PFSK-1 (cell line): ENCODE data around the gene BCOR.

ENCODE experiments used
- FOXP2 ChIP-seq: optimal IDR thresholded peaks from 2 replicates; pipeline ENCODE3; 2011; ENCODE audit warnings: borderline replicate concordance, control low read depth, inconsistent platforms; ENCODE audit not compliant: insufficient read depth; ENCODE audit errors: extremely low read length, extremely low read depth
- POLR2AphosphoS5 ChIP-seq: IDR thresholded peaks from 2 replicates; pipeline ENCODE4 v1.6.1; 2012; ENCODE audit warnings: low read depth, mild to moderate bottlenecking, control low read depth, low read length, moderate library complexity
- SIN3A ChIP-seq: IDR thresholded peaks from 2 replicates; pipeline ENCODE4 v1.6.1; 2012; ENCODE audit warnings: mild to moderate bottlenecking, low read length, moderate library complexity, borderline replicate concordance; ENCODE audit not compliant: insufficient read depth
- TAF1 ChIP-seq: IDR thresholded peaks from 2 replicates; pipeline ENCODE4 v1.6.1; 2012; ENCODE audit warnings: low read length, control low read depth, borderline replicate concordance; ENCODE audit not compliant: insufficient read depth
- TF ChIP-seq, protein P1 (sequence below), 2 experiments: IDR thresholded peaks; 2 replicates each; pipeline versions ENCODE4 v1.6.1 to v1.8.0; 2011 to 2012; ENCODE audit warnings: low read depth in 2 of 2, low read length in 2 of 2, control low read depth in 1 of 2, inconsistent platforms in 1 of 2, mild to moderate bottlenecking in 1 of 2, moderate library complexity in 1 of 2; ENCODE audit not compliant: insufficient read depth in 1 of 2

Gene BCOR

DNA sequence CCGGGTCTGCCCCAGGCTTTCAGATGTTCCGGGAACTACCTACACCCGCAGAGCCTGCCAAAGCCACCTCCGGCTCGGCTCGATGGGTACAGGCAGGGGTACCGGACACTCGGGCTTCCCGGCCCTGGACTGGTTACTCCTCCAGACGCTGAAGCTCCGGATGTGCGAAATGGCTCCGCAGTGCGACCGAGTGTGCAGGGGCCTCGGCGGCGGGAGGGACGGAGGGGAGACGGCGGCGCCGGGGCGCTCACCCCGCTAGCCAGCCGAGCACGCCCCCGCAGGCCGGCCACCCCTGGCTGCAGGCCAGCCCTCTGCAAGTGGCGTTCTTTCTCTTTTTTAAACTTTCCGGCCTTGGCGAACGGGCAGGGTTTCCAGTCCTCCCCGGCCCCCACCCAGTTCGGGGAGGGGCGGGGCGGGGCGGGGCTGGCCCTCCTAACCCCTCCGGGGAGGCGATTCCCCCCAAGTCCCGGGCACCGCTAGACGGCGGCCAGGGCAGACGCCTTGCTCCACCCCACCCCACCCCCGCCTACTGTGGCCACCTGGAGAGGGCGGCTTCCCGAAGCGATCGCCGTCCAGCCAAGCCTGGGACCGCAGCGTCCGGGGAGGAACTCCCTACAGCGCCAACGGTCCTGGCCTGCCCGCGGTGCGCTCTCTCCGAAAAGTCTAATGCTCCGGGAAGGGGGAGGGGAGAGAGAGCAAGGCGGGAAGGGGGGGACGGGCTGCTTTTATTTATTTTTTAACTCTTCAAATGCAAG is 7.5 kb downstream of the BCOR start:
- no peak for TF ChIP-seq TAF1
- TF ChIP-seq FOXP2: no peak
- no peak for TF ChIP-seq POLR2AphosphoS5
- TF ChIP-seq, protein P1, sequence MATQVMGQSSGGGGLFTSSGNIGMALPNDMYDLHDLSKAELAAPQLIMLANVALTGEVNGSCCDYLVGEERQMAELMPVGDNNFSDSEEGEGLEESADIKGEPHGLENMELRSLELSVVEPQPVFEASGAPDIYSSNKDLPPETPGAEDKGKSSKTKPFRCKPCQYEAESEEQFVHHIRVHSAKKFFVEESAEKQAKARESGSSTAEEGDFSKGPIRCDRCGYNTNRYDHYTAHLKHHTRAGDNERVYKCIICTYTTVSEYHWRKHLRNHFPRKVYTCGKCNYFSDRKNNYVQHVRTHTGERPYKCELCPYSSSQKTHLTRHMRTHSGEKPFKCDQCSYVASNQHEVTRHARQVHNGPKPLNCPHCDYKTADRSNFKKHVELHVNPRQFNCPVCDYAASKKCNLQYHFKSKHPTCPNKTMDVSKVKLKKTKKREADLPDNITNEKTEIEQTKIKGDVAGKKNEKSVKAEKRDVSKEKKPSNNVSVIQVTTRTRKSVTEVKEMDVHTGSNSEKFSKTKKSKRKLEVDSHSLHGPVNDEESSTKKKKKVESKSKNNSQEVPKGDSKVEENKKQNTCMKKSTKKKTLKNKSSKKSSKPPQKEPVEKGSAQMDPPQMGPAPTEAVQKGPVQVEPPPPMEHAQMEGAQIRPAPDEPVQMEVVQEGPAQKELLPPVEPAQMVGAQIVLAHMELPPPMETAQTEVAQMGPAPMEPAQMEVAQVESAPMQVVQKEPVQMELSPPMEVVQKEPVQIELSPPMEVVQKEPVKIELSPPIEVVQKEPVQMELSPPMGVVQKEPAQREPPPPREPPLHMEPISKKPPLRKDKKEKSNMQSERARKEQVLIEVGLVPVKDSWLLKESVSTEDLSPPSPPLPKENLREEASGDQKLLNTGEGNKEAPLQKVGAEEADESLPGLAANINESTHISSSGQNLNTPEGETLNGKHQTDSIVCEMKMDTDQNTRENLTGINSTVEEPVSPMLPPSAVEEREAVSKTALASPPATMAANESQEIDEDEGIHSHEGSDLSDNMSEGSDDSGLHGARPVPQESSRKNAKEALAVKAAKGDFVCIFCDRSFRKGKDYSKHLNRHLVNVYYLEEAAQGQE (IDR thresholded peaks at IDR 0.05; ENCODE audit: insufficient read depth in 1 of 2, low read depth in 2 of 2, low read length in 2 of 2): no peak
- TF ChIP-seq SIN3A: no peak

DNA sequence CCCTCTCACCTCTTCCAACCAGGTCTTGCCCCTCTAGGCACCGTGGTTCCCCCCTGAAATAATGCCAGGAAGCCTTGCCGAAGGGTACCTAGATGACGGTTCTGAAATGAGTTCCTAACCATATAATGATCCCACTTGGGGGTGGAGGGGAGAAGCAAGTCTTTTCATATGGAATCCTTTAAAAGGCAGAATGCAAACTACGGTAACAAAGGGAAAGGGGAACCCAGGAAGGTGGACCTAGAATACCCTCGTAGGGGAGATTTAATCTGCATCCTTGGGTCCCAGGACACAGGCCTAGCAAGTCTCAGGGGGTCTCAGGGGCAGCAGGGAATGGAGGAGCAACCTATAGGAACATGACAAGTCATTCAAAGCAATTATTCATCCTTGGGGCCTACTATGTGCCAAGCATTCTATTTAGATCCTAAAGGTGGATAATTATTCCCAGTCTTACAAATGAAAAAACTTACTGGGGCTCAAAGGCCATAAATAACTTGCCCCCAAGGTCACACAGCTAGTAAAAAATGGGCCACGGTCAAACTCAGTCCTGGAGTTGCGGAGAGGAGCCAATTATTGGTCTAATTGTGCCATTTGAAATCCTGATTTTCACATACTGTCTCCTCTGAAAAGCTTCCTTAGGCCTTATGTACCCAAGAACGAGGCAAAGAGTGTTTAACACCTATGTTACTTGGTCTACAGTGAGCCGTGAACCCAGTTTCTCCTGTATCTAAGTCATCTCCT is 8.8 kb downstream of the BCOR start:
- TF ChIP-seq, protein P1 (IDR thresholded peaks at IDR 0.05; ENCODE audit: insufficient read depth in 1 of 2, low read depth in 2 of 2, low read length in 2 of 2): no peak
- TF ChIP-seq SIN3A: no peak
- TF ChIP-seq FOXP2: no peak
- no peak for TF ChIP-seq POLR2AphosphoS5
- no peak for TF ChIP-seq TAF1

DNA sequence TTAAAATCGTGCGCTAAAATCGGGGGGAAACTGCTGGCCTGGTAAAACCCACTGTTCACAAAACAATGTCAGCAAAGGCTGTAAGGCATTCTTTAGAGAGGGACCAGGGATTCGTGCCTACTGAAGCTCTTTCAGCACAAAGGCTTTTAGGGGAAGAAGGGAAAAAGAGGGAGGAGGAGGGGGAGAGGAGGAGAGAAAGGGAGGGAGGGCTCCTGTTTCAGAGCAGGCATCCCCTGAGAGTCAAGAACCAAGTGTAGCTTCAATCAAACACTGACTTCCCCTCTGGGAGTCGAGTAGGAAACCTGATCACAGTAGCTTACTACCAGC is 9.5 kb downstream of the BCOR start:
- no peak for TF ChIP-seq POLR2AphosphoS5

DNA sequence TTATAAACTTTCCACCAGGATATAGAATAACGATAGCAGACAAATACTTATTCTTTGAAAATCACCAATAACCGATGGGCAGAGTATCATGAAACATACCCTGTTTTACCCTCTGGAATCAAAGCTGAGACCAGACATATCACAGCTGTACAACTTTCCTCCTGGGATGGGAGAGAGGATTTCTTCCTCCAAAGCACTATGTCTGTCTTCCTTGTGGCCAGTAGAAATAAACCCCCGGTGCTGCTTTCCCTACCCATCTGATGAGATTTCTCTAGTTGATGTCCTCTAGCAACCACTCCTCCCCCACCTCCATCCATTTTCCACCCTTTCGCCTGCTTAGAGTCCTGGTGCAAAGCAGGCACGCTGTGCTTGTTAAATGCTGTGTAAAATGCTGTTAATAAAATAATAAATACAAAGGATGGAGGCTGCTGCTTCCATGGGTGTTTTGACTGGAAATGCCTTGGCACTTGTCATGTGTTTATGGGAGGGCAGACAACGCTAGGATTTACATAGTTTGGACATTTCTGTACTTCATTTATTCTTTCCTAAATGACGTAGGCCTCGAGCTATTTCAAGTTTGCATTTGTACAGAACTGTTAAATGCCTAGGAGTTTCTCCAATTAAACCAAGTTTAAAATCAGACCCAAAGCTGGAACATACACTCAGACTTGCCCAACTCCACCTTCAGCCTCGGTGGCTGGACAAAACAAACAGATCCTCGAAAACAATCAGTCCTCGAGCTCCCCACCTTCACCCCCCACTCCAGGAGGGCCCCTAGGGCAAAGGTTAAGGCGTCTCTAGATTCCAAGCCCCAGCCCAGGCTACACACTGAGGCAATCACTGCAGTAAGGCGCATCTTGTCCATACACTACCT is 10.1 kb downstream of the BCOR start:
- TF ChIP-seq SIN3A (no peak), POLR2AphosphoS5 (no peak), FOXP2 (no peak), TAF1 (no peak)
- TF ChIP-seq, protein P1 (IDR thresholded peaks at IDR 0.05; ENCODE audit: insufficient read depth in 1 of 2, low read depth in 2 of 2, low read length in 2 of 2): no peak

DNA sequence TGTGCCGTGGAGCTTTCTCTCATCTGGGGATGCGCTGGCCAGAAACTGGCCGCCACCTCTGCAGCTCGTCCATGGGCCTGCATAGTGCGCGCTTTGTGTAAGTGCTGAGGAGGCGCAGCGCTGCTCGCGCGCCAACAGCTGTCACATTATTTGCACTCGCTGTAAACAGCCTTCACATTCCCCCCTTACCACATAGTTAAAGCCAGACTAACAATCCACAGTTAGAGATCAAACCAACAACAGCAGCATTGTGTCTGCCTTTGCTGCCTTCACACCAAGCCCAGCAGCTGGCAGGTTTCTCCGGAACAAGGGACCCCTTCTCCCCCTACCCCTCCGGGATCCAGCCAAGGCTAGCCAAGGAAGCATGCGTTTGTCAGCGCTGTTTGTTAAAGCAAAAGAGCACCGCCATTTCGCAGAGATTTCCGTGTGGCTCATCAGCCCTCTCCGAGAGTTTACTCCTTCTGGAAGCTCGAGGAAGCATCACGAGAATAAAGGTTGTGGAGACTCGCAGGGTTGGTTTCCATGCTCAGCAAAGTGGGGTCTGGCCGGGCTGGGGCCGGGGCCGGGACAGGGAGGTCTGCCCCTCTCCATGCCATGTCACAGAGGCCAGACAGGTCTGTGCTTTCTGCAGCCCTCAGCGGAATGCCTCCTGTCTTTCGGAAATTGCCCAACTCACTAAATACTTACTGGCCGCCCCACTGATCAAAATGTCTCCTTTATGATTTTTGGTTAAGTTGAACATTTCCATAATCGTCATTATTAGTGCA is 11.0 kb downstream of the BCOR start:
- TF ChIP-seq TAF1 (no peak), SIN3A (no peak), FOXP2 (no peak)
- TF ChIP-seq, protein P1 (IDR thresholded peaks at IDR 0.05; ENCODE audit: insufficient read depth in 1 of 2, low read depth in 2 of 2, low read length in 2 of 2): no peak
